K562 (cell line): Measurements from ENCODE around the gene AFF3. TPM values are rescaled to one million over a fixed set of nuclear protein-coding genes. Genes with fewer than 3 reads are reported as not detected.

ENCODE experiments used
- ATAC-seq: fragments of 200-7000 bp; cut with Tn5 transposase; 3 replicates; pipeline ENCODE4 v1.9.1; 2020; ENCODE audit warnings: moderate library complexity
- BruUV-seq: library from RNA; stranded (reverse); fragments of 400-500 nt; replicated peaks from 2 replicates; lab custom pipeline; 2021; lab: Mats Ljungman, UMichigan
- CTCF ChIA-PET: fragments of 300-600 bp; formaldehyde crosslinking; extraction: SDS; loops from one replicate; lab custom pipeline; 2021; ENCODE audit warnings: low intra/inter-chr PET ratio; lab: Yijun Ruan, JAX
- POLR2A ChIA-PET: fragments of 300-600, 350-650 bp; sonication (Branson Sonifier 250); formaldehyde crosslinking; extraction: SDS; loops from one replicate; lab custom pipeline; 2021; ENCODE audit warnings: antibody characterized with exemption, inconsistent platforms; lab: Yijun Ruan, JAX
- DNase-seq, 4 experiments: peaks; one replicate each; pipeline versions ENCODE4 v3.0.0 to v3.0.0-alpha.2; 2011 to 2018; ENCODE audit warnings: low spot score in 3 of 4, mixed read lengths in 3 of 4; ENCODE audit errors: extremely low read depth in 1 of 4
- FAIRE-seq: peaks from 2 replicates; lab custom pipeline; 2011; peaks lifted over from hg19 to GRCh38; lab: Jason Lieb, UNC
- H2AFZ ChIP-seq: 2 replicates; pipeline ENCODE4 v1.6.0; 2011; ENCODE audit warnings: low read depth, low read length, control low read depth, inconsistent platforms
- H3K27ac ChIP-seq: fragments of 200-600 bp; 3 replicates; pipeline ENCODE4 v1.8.0; 2011; ENCODE audit warnings: low read depth, mild to moderate bottlenecking, control low read depth, inconsistent platforms, low read length, moderate library complexity, mixed read lengths; ENCODE audit errors: extremely low read depth
- H3K27me3 ChIP-seq, 2 experiments: fragments of 300-600 bp in 1 of 2; 2 replicates in 1 of 2; 3 replicates in 1 of 2; pipeline versions ENCODE4 v1.6.0 to v1.8.0; 2011; ENCODE audit warnings: inconsistent platforms in 2 of 2, low read length in 2 of 2, mild to moderate bottlenecking in 1 of 2, mixed read lengths in 1 of 2, moderate library complexity in 1 of 2; ENCODE audit not compliant: control insufficient read depth in 2 of 2, insufficient read depth in 2 of 2
- H3K36me3 ChIP-seq: fragments of 300-600 bp; 3 replicates; pipeline ENCODE4 v1.8.0; 2011; ENCODE audit warnings: mild to moderate bottlenecking, low read length, inconsistent platforms; ENCODE audit not compliant: control insufficient read depth, insufficient read depth
- H3K4me1 ChIP-seq, 2 experiments: fragments of 200-600 bp in 1 of 2; replicated peaks in 1 of 2; 2 replicates in 1 of 2; 3 replicates in 1 of 2; pipeline versions ENCODE4 v1.5.1 to v1.8.0; 2011; ENCODE audit warnings: inconsistent platforms in 2 of 2, low read length in 2 of 2, mild to moderate bottlenecking in 1 of 2, mixed read lengths in 1 of 2, moderate library complexity in 1 of 2; ENCODE audit not compliant: control insufficient read depth in 2 of 2, insufficient read depth in 2 of 2
- H3K4me2 ChIP-seq: 2 replicates; pipeline ENCODE4 v1.6.1; 2011; ENCODE audit warnings: low read length, control low read depth, inconsistent platforms, mixed read lengths; ENCODE audit not compliant: insufficient read depth
- H3K4me3 ChIP-seq: fragments of 200-600 bp; sonication (generic), shearing (Covaris generic); 2 replicates; pipeline ENCODE4 v1.5.1; 2016; ENCODE audit warnings: control low read depth, inconsistent platforms
- H3K79me2 ChIP-seq: fragments of 200-600 bp; 3 replicates; pipeline ENCODE4 v1.8.0; 2011; ENCODE audit warnings: low read length, inconsistent platforms; ENCODE audit not compliant: control insufficient read depth, insufficient read depth
- H3K9ac ChIP-seq, 2 experiments: 2 replicates each; pipeline versions ENCODE4 v1.6.0 to v1.6.1; 2011; ENCODE audit warnings: low read depth in 2 of 2, low read length in 2 of 2, control low read depth in 1 of 2, inconsistent platforms in 1 of 2, mild to moderate bottlenecking in 1 of 2, mixed read lengths in 1 of 2; ENCODE audit not compliant: insufficient read depth in 1 of 2
- H3K9me1 ChIP-seq: one replicate; pipeline ENCODE4 v1.6.0; 2011; ENCODE audit warnings: inconsistent platforms, mild to moderate bottlenecking, low read length, moderate library complexity; ENCODE audit not compliant: control insufficient read depth, insufficient read depth
- H3K9me3 ChIP-seq: replicated peaks from 2 replicates; pipeline ENCODE4 v1.5.1; 2011; ENCODE audit warnings: low read depth, low read length, inconsistent platforms; ENCODE audit not compliant: control insufficient read depth, insufficient read depth
- H4K20me1 ChIP-seq: replicated peaks from 2 replicates; pipeline ENCODE4 v1.6.1; 2011; ENCODE audit warnings: low read length, inconsistent platforms, mixed read lengths; ENCODE audit not compliant: control insufficient read depth, insufficient read depth
- CEBPG ChIP-seq, 3 experiments: fragments of 200-800 bp in 1 of 3; sonication (Bioruptor generic) in 1 of 3; sonication (generic) in 1 of 3; formaldehyde crosslinking in 1 of 3; IDR thresholded peaks in 2 of 3; conservative IDR thresholded peaks in 1 of 3; 2 replicates each; pipeline versions ENCODE4 v1.6.1 to v1.8.0; 2016 to 2022; ENCODE audit warnings: missing compliant biosample characterization in 2 of 3, missing genetic modification characterization in 2 of 3, mild to moderate bottlenecking in 1 of 3, missing genetic modification reagents in 1 of 3
- CTBP1 ChIP-seq: fragments of 450-650 bp; IDR thresholded peaks from 2 replicates; pipeline ENCODE4 v1.6.1; 2016; ENCODE audit warnings: borderline replicate concordance
- DPF2 ChIP-seq: fragments of 450-650 bp; IDR thresholded peaks from 2 replicates; pipeline ENCODE4 v1.6.1; 2016
- FOSL1 ChIP-seq: fragments of 200-800 bp; sonication (Bioruptor generic); conservative IDR thresholded peaks from 2 replicates; pipeline ENCODE4 v1.6.1; 2016; ENCODE audit warnings: missing genetic modification characterization, missing compliant biosample characterization
- GTF2A2 ChIP-seq: IDR thresholded peaks from 2 replicates; pipeline ENCODE4 v1.6.1; 2016; ENCODE audit warnings: mild to moderate bottlenecking, missing genetic modification characterization, missing compliant biosample characterization
- JUND ChIP-seq, 2 experiments: IDR thresholded peaks; 2 replicates in 1 of 2; 3 replicates in 1 of 2; pipeline ENCODE4 v1.6.1; 2011; ENCODE audit warnings: borderline replicate concordance in 2 of 2, low read depth in 2 of 2, low read length in 2 of 2, improper control_type of control experiment in 1 of 2, missing biosample characterization in 1 of 2, missing genetic modification characterization in 1 of 2, missing genetic modification reagents in 1 of 2
- RCOR1 ChIP-seq, 2 experiments: IDR thresholded peaks; 2 replicates each; pipeline ENCODE4 v1.6.1; 2012; ENCODE audit warnings: low read depth in 2 of 2, low read length in 2 of 2, borderline replicate concordance in 1 of 2, improper control_type of control experiment in 1 of 2
- SOX6 ChIP-seq: fragments of 450-650 bp; IDR thresholded peaks from 2 replicates; pipeline ENCODE4 v1.6.1; 2014; ENCODE audit warnings: mild to moderate bottlenecking
- SRF ChIP-seq, 2 experiments: fragments of 250-450, 450-650 bp in 1 of 2; sonication (Bioruptor Pico) in 1 of 2; sonication (generic) in 1 of 2; formaldehyde crosslinking; IDR thresholded peaks; 2 replicates each; pipeline versions ENCODE4 v1.5.0 to v1.5.1; 2020 to 2022; ENCODE audit warnings: mild to moderate bottlenecking in 1 of 2, missing genetic modification reagents in 1 of 2
- YBX1 ChIP-seq: fragments of 450-650 bp; IDR thresholded peaks from 2 replicates; pipeline ENCODE4 v1.7.1; 2016; ENCODE audit warnings: mild to moderate bottlenecking
- ZNF175 ChIP-seq: fragments of 200-800 bp; sonication (Bioruptor generic); IDR thresholded peaks from 2 replicates; pipeline ENCODE4 v1.6.1; 2016; ENCODE audit warnings: low read depth, mild to moderate bottlenecking, missing genetic modification characterization, missing compliant biosample characterization
- ZNF316 ChIP-seq: fragments of 450-650 bp; IDR thresholded peaks from 2 replicates; pipeline ENCODE4 v1.6.1; 2016
- ZNF324 ChIP-seq: fragments of 250-450 bp; sonication (Bioruptor Pico); IDR thresholded peaks from 2 replicates; pipeline ENCODE4 v1.4.0; 2020; ENCODE audit warnings: mild to moderate bottlenecking
- ZNF586 ChIP-seq: fragments of 450-650 bp; formaldehyde crosslinking; conservative IDR thresholded peaks from 2 replicates; pipeline ENCODE4 v1.4.0; 2020; ENCODE audit warnings: mild to moderate bottlenecking, moderate library complexity
- WGBS: fragments of 100-300 bp; shearing (Covaris generic); methylation state at CpG from one replicate; pipeline ENCODE4 v1.1.6; 2016; ENCODE audit warnings: low coverage, mixed read lengths; ENCODE audit not compliant: insufficient coverage; ENCODE audit errors: missing lambda C conversion rate; 5-methylcytosine and 5-hydroxymethylcytosine counted together
- in situ Hi-C: fragments of 300-500 bp; cut with MboI; formaldehyde crosslinking; loops from 4 replicates; pipeline ENCODE4 v1.15.0; 2018; ENCODE audit warnings: inconsistent platforms, mixed read lengths
- intact Hi-C: fragments of 100-400 bp; cut with micrococcal nuclease; formaldehyde crosslinking; loops from 2 replicates; pipeline ENCODE4 v1.14.2; 2022
- polyA plus RNA-seq, 8 experiments: library from polyadenylated mRNA; depleted of rRNA in 4 of 8; stranded (reverse) in 5 of 8; unstranded in 3 of 8; fragments of >200 nt; fragmentation: Nextera tagmentation in 2 of 8; fragmentation: Illumina TruSeq in 1 of 8; extraction: Ambion mirVana in 2 of 8; extraction: Trizol in 1 of 8; gene quantifications; 2 replicates each; pipeline versions ENCODE4 v1.2.1 to v1.2.3, GENCODE V29; 2011 to 2014; ENCODE audit warnings: inconsistent platforms in 1 of 8, missing spikeins in 1 of 8
- total RNA-seq, 7 experiments: library from RNA; depleted of rRNA in 6 of 7; stranded (reverse); fragments of >200 nt in 6 of 7; fragmentation: Illumina TruSeq in 2 of 7; extraction: Trizol in 2 of 7; gene quantifications; 2 replicates each; pipeline versions ENCODE4 v1.2.1 to v1.2.3, GENCODE V29; 2011 to 2021; ENCODE audit warnings: low replicate concordance in 1 of 7
- TF ChIP-seq, protein P1 (sequence below), 2 experiments: fragments of 450-650 bp in 1 of 2; sonication (generic) in 1 of 2; formaldehyde crosslinking in 1 of 2; IDR thresholded peaks in 1 of 2; conservative IDR thresholded peaks in 1 of 2; 2 replicates each; pipeline versions ENCODE4 v1.6.1 to v1.8.1; 2016 to 2023; ENCODE audit warnings: mild to moderate bottlenecking in 2 of 2, moderate library complexity in 2 of 2, inconsistent platforms in 1 of 2, missing genetic modification reagents in 1 of 2
- TF ChIP-seq, protein P2 (sequence below): fragments of 450-650 bp; formaldehyde crosslinking; IDR thresholded peaks from 2 replicates; pipeline ENCODE4 v1.4.0; 2022; ENCODE audit warnings: mild to moderate bottlenecking, moderate library complexity
- TF ChIP-seq, protein P3 (sequence below): fragments of 250-450 bp; sonication (Bioruptor Pico); IDR thresholded peaks from 2 replicates; pipeline ENCODE4 v1.9.0; 2021; ENCODE audit warnings: mild to moderate bottlenecking

Gene AFF3
- total and polyA plus RNA-seq, 9 of the 15 experiments (the other 6 are each of a cell fraction or from before 2014, with no cell fraction given) = 0.02 to 0.11 TPM; not detected in 7

DNA sequence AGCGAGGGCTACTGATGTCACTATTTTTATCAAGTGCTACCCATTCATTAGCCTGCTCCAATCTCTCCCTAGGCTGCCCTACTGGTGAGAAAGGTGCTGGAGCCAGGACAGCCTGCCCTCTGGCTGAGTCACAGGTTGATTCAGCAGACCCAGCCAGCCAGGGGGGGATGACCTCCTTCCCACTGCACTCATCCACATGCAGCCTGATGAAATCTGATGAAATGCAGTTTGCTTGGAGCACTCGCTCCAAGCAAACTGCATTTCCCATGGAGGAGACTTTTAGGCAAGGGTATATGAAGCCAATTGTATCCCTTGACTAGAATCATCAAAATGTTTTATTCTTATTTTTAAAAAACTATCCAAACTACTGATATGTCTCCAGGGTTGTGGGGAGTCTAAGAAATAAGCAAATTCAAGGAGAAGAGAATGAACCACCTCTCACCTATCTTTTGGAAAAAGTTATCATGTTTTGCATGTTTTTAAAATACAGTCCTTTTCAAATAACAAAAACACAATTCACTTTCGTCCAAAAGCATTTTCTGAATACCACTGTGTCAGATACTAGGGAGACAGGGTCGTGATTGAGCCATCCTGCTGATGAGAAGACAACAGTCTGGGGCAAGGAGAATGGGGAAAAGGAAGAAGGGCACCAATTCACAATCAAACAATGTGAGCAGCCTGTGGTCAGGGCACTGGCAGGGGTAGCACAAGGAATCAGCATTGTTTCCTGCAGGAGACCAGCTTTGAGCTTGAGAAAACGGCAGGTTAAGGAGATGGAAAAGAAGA is 128.3 kb downstream of the AFF3 start:
- no peak for FAIRE-seq
- Histone ChIP-seq H3K36me3 (no peaks in the 10 kb centered on the region), H3K9me3 (no peaks in the 10 kb centered on the region), H3K9me1 (no peaks in the 10 kb centered on the region), H3K9ac (no peak overlapping the region), H3K27me3 (peaks cover 8 to 10% of the 10 kb centered on the region in 2 experiments; a peak in 4 of 5 replicates), H2AFZ (no peak overlapping the region), H3K79me2 (no peaks in the 10 kb centered on the region), H3K4me2 (no peak overlapping the region), H3K27ac (no peak overlapping the region), H3K4me1 (no peaks in the 10 kb centered on the region), H4K20me1 (no peaks in the 10 kb centered on the region), H3K4me3 (no peak overlapping the region)
- DNase-seq = peak in 1 of 4 experiments; percentile 29
- BruUV-seq = no TSS peak
- CTCF ChIA-PET = no interaction called here
- ATAC-seq = peak; percentile 92
- in situ Hi-C loops (no loop called here), intact Hi-C loops (no loop called here)
- POLR2A ChIA-PET = no interaction called here
- 4% methylated on average over 5 of the region's 5 CpGs for WGBS
- TF ChIP-seq, protein P1, sequence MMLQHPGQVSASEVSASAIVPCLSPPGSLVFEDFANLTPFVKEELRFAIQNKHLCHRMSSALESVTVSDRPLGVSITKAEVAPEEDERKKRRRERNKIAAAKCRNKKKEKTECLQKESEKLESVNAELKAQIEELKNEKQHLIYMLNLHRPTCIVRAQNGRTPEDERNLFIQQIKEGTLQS (IDR thresholded peaks at IDR 0.05) = peak; percentile 71
- TF ChIP-seq, protein P1 (CRISPR knock-in tag; conservative IDR thresholded peaks at IDR 0.05) = no peak
- TF ChIP-seq GTF2A2 (tag) = 0 out of 2 replicates have a peak, but pooled peaks have one; percentile 30
- peak; percentile 84 for TF ChIP-seq JUND (IDR thresholded peaks at IDR 0.05; ENCODE audit: borderline replicate concordance, low read depth, low read length)
- peak; percentile 61; the same call in 1 of the 3 replicates for TF ChIP-seq JUND (tag; IDR thresholded peaks at IDR 0.05; ENCODE audit: borderline replicate concordance, low read depth, low read length)
- peak; percentile 96 for TF ChIP-seq FOSL1 (tag)
- no peak for TF ChIP-seq ZNF324 (CRISPR knock-in tag)
- TF ChIP-seq YBX1 = no peak
- peak; percentile 87 for TF ChIP-seq ZNF175 (CRISPR knock-in tag)
- TF ChIP-seq, protein P2, sequence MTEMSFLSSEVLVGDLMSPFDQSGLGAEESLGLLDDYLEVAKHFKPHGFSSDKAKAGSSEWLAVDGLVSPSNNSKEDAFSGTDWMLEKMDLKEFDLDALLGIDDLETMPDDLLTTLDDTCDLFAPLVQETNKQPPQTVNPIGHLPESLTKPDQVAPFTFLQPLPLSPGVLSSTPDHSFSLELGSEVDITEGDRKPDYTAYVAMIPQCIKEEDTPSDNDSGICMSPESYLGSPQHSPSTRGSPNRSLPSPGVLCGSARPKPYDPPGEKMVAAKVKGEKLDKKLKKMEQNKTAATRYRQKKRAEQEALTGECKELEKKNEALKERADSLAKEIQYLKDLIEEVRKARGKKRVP (CRISPR knock-in tag) = peak; percentile 92
- TF ChIP-seq ZNF316 = no peak; the same call in 1 of the 2 replicates
- TF ChIP-seq RCOR1 (IDR thresholded peaks at IDR 0.05; ENCODE audit: borderline replicate concordance in 1 of 2, low read depth in 2 of 2, low read length in 2 of 2) = peak in 1 of 2 experiments; percentile 61; a peak in 1 of 4 replicates
- TF ChIP-seq CEBPG (CRISPR knock-in tag; IDR thresholded peaks at IDR 0.05) = peak; percentile 47; the same call in 1 of the 2 replicates
- peak; percentile 65 to 90 for TF ChIP-seq CEBPG (tag; conservative IDR thresholded peaks at IDR 0.05 in 1 of 2, IDR thresholded peaks at IDR 0.05 in 1 of 2)
- 0 out of 2 replicates have a peak, but pooled peaks have one; percentile 31 for TF ChIP-seq DPF2
- 0 out of 2 replicates have a peak, but pooled peaks have one; percentile 45 for TF ChIP-seq CTBP1
- TF ChIP-seq, protein P3, sequence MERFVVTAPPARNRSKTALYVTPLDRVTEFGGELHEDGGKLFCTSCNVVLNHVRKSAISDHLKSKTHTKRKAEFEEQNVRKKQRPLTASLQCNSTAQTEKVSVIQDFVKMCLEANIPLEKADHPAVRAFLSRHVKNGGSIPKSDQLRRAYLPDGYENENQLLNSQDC (CRISPR knock-in tag) = no peak
- peak in 1 of 2 experiments; percentile 67; a peak in 1 of 4 replicates for TF ChIP-seq SRF (CRISPR knock-in tag; IDR thresholded peaks at IDR 0.05)
- TF ChIP-seq ZNF586 (CRISPR knock-in tag) = no peak
- 0 out of 2 replicates have a peak, but pooled peaks have one; percentile 11 for TF ChIP-seq SOX6
